ENCODE data around the gene EPHA10.

EPHA10 gene

GRCh38 chr1:37699147-37699546, 65.8 kb downstream of the EPHA10 start:
- no peak overlapping the region for H3K27ac ChIP-seq (ENCODE audit: low read depth, low read length)
- TF ChIP-seq EZH2phosphoT487 (conservative IDR thresholded peaks at IDR 0.05; ENCODE audit: low read length) (no peak), CTCF (IDR thresholded peaks at IDR 0.05; ENCODE audit: insufficient read depth, low read length, poor library complexity, severe bottlenecking) (no peak)
- H2AFZ ChIP-seq (ENCODE audit: low read depth, low read length, severe bottlenecking): no peak overlapping the region
- H3K9ac ChIP-seq (ENCODE audit: low read length): no peak overlapping the region
- H3K4me3 ChIP-seq (ENCODE audit: insufficient read depth, low read length, poor library complexity, severe bottlenecking): no peak overlapping the region
- H3K79me2 ChIP-seq (ENCODE audit: insufficient read depth, low read length): peaks cover 30% of the 10 kb centered on the region
- no peaks in the 10 kb centered on the region for H3K9me2 ChIP-seq (replicated peaks; ENCODE audit: insufficient read depth, low read length)
- H4K20me1 ChIP-seq (ENCODE audit: low read depth, low read length): no peaks in the 10 kb centered on the region
- H3K27me3 ChIP-seq (ENCODE audit: low read length): no peaks in the 10 kb centered on the region
- H3K4me2 ChIP-seq (ENCODE audit: low read depth, low read length, poor library complexity, severe bottlenecking): no peak overlapping the region
- no peaks in the 10 kb centered on the region; the same call in 1 of the 2 replicates for H3F3A ChIP-seq (ENCODE audit: insufficient read depth)
- H3K36me3 ChIP-seq (ENCODE audit: low read length): peaks cover 58% of the 10 kb centered on the region; the same call in 1 of the 2 replicates
- H3K9me3 ChIP-seq (ENCODE audit: insufficient read depth, low read length): no peaks in the 10 kb centered on the region

GRCh38 chr1:37697737-37698136, 67.2 kb downstream of the EPHA10 start:
- TF ChIP-seq EZH2phosphoT487 (conservative IDR thresholded peaks at IDR 0.05; ENCODE audit: low read length): no peak
- Histone ChIP-seq H3K9ac (ENCODE audit: low read length) (no peak overlapping the region), H3K79me2 (ENCODE audit: insufficient read depth, low read length) (peaks cover 43% of the 10 kb centered on the region)

GRCh38 chr1:37697090-37697489, 67.8 kb downstream of the EPHA10 start:
- Histone ChIP-seq H3K9ac (ENCODE audit: low read length) (no peak overlapping the region), H3K36me3 (ENCODE audit: low read length) (peaks cover 53% of the 10 kb centered on the region; the same call in 1 of the 2 replicates)
- TF ChIP-seq EZH2phosphoT487 (conservative IDR thresholded peaks at IDR 0.05; ENCODE audit: low read length): no peak
- TF ChIP-seq CTCF (IDR thresholded peaks at IDR 0.05; ENCODE audit: insufficient read depth, low read length, poor library complexity, severe bottlenecking): no peak

More at GRCh38 chr1:37697737-37698136, 67.2 kb downstream of the EPHA10 start:
- H3K9me2 ChIP-seq (replicated peaks; ENCODE audit: insufficient read depth, low read length): no peaks in the 10 kb centered on the region
- no peaks in the 10 kb centered on the region; the same call in 1 of the 2 replicates for H3F3A ChIP-seq (ENCODE audit: insufficient read depth)
- H3K9me3 ChIP-seq (ENCODE audit: insufficient read depth, low read length): no peaks in the 10 kb centered on the region
- peaks cover 53% of the 10 kb centered on the region; the same call in 1 of the 2 replicates for H3K36me3 ChIP-seq (ENCODE audit: low read length)
- no peak overlapping the region for H2AFZ ChIP-seq (ENCODE audit: low read depth, low read length, severe bottlenecking)
- H4K20me1 ChIP-seq (ENCODE audit: low read depth, low read length): no peaks in the 10 kb centered on the region
- no peak overlapping the region for H3K27ac ChIP-seq (ENCODE audit: low read depth, low read length)
- H3K4me3 ChIP-seq (ENCODE audit: insufficient read depth, low read length, poor library complexity, severe bottlenecking): no peak overlapping the region
- H3K4me2 ChIP-seq (ENCODE audit: low read depth, low read length, poor library complexity, severe bottlenecking): no peak overlapping the region
- no peaks in the 10 kb centered on the region for H3K27me3 ChIP-seq (ENCODE audit: low read length)

GRCh38 chr1:37692834-37693175, 72.1 kb downstream of the EPHA10 start:
- H3F3A ChIP-seq (ENCODE audit: insufficient read depth): no peaks in the 10 kb centered on the region; the same call in 1 of the 2 replicates
- peak overlapping the region; percentile 90 for H3K4me2 ChIP-seq (ENCODE audit: low read depth, low read length, poor library complexity, severe bottlenecking)
- H3K9ac ChIP-seq (ENCODE audit: low read length): peak overlapping the region; percentile 90
- H4K20me1 ChIP-seq (ENCODE audit: low read depth, low read length): no peaks in the 10 kb centered on the region
- H3K9me3 ChIP-seq (ENCODE audit: insufficient read depth, low read length): no peaks in the 10 kb centered on the region
- peak overlapping the region; percentile 60 for H2AFZ ChIP-seq (ENCODE audit: low read depth, low read length, severe bottlenecking)
- H3K79me2 ChIP-seq (ENCODE audit: insufficient read depth, low read length): peaks cover 70% of the 10 kb centered on the region
- no peaks in the 10 kb centered on the region for H3K9me2 ChIP-seq (replicated peaks; ENCODE audit: insufficient read depth, low read length)
- H3K27ac ChIP-seq (ENCODE audit: low read depth, low read length): peak overlapping the region; percentile 80
- TF ChIP-seq CTCF (IDR thresholded peaks at IDR 0.05; ENCODE audit: insufficient read depth, low read length, poor library complexity, severe bottlenecking) (no peak), EZH2phosphoT487 (conservative IDR thresholded peaks at IDR 0.05; ENCODE audit: low read length) (no peak)
- no peaks in the 10 kb centered on the region for H3K27me3 ChIP-seq (ENCODE audit: low read length)
- H3K4me3 ChIP-seq (ENCODE audit: insufficient read depth, low read length, poor library complexity, severe bottlenecking): peak overlapping the region; percentile 74
- peaks cover 29% of the 10 kb centered on the region; the same call in 1 of the 2 replicates for H3K36me3 ChIP-seq (ENCODE audit: low read length)

More at GRCh38 chr1:37697090-37697489, 67.8 kb downstream of the EPHA10 start:
- Histone ChIP-seq H3K9me3 (ENCODE audit: insufficient read depth, low read length) (no peaks in the 10 kb centered on the region), H3K79me2 (ENCODE audit: insufficient read depth, low read length) (peaks cover 47% of the 10 kb centered on the region), H3F3A (ENCODE audit: insufficient read depth) (no peaks in the 10 kb centered on the region; the same call in 1 of the 2 replicates), H3K4me3 (ENCODE audit: insufficient read depth, low read length, poor library complexity, severe bottlenecking) (no peak overlapping the region), H3K27ac (ENCODE audit: low read depth, low read length) (no peak overlapping the region), H4K20me1 (ENCODE audit: low read depth, low read length) (no peaks in the 10 kb centered on the region), H2AFZ (ENCODE audit: low read depth, low read length, severe bottlenecking) (no peak overlapping the region), H3K9me2 (replicated peaks; ENCODE audit: insufficient read depth, low read length) (no peaks in the 10 kb centered on the region), H3K27me3 (ENCODE audit: low read length) (no peaks in the 10 kb centered on the region), H3K4me2 (ENCODE audit: low read depth, low read length, poor library complexity, severe bottlenecking) (no peak overlapping the region)

All from SU-DHL-6 (cell line).